ENCODE measurements around the gene SUMO3. TPM values are rescaled to one million over a fixed set of nuclear protein-coding genes. Genes with fewer than 3 reads are reported as not detected.

SUMO3 gene
- total RNA-seq, 4 donors from 2014 or later: 18.3 to 56.7 (median 38.1) TPM

DNA sequence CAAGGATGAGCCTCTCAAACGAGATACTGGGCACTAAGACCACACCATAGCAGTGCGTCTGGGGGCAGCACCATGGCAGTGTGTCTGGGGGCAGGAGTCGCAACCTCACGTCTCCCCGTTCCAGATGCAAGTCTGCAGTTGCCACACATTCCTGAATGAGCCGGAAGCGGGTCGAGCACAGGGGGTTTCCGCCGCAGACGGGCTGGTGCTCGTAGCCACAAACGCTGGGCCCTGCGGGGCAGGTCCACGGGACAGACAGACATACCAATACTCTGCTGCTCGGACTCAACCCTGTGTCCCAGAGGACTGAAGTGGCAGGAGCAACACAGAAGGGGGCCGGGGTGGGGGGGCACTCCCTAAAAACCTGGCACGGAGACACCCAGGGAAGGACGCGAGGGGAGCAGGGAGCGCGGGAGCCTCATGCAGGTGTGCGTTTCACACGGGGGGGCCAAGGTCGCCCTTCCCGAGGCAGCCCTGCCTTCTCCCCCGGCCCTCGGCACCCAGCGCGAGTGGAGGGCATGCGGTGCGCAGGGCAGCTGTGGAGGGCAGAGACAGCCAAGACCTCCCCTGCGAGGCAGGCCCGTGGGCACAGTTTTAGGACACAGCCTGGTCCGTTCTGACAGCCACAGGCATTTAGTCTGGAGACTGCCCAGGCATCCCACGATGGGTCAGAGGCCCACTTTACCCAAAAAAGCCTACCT, 31.1 kb upstream of the SUMO3 start:
- H3K9me3 ChIP-seq: no peaks in the 10 kb centered on the region
- in situ Hi-C loops (cut with MboI; ENCODE audit: low pct_ligation_motif_present in 1 of 4, low pct_unique_long_range_greater_than_20kb in 1 of 4, low sequenced_read_pairs in 3 of 4) (no loop called here), intact Hi-C loops (cut with DNase I; ENCODE audit: low total_unique reads) (no loop called here)
- peaks cover 16 to 70% (median 58%) of the 10 kb centered on the region in 4 donors for H3K4me1 ChIP-seq
- H3K27me3 ChIP-seq: no peaks in the 10 kb centered on the region
- TF ChIP-seq POLR2AphosphoS5 (IDR thresholded peaks at IDR 0.05): no peak
- TF ChIP-seq CTCF (IDR thresholded peaks at IDR 0.05): no peak
- no peak for TF ChIP-seq EP300 (IDR thresholded peaks at IDR 0.05; ENCODE audit: low read depth)
- no peak for TF ChIP-seq POLR2A (IDR thresholded peaks at IDR 0.05)
- 89% methylated on average over 31 of the region's 36 CpGs; no CpG with 5 or more reads in 1 of the 2 donors for WGBS, 2 donors (ENCODE audit: low coverage in 1 of 2)
- no peak for DNase-seq
- H3K27ac ChIP-seq: peak overlapping the region; percentile 54 to 77 (median 62)
- peaks cover 0 to 13% (median 6%) of the 10 kb centered on the region in 4 donors for H3K36me3 ChIP-seq
- no peak overlapping the region for H3K4me3 ChIP-seq

- Histone ChIP-seq H3K4me1 (peaks cover 16 to 55% (median 44%) of the 10 kb centered on the region in 4 donors), H3K27me3 (no peaks in the 10 kb centered on the region), H3K27ac (no peak overlapping the region), H3K4me3 (no peak overlapping the region), H3K9me3 (no peaks in the 10 kb centered on the region), H3K36me3 (peaks cover 0 to 13% (median 6%) of the 10 kb centered on the region in 4 donors)
- 87% methylated on average over 24 of the region's 24 CpGs; no CpG with 5 or more reads in 1 of the 2 donors for WGBS, 2 donors (ENCODE audit: low coverage in 1 of 2)
- intact Hi-C loops (cut with DNase I; ENCODE audit: low total_unique reads): no loop called here
- in situ Hi-C loops (cut with MboI; ENCODE audit: low pct_ligation_motif_present in 1 of 4, low pct_unique_long_range_greater_than_20kb in 1 of 4, low sequenced_read_pairs in 3 of 4): no loop called here
- TF ChIP-seq POLR2A (IDR thresholded peaks at IDR 0.05) (no peak), POLR2AphosphoS5 (IDR thresholded peaks at IDR 0.05) (no peak), EP300 (IDR thresholded peaks at IDR 0.05; ENCODE audit: low read depth) (no peak), CTCF (IDR thresholded peaks at IDR 0.05) (no peak)
- DNase-seq: no peak
These were observed 29.6 kb upstream of the SUMO3 start for GRCh38 chr21:44847261-44848056.

- intact Hi-C loops (cut with DNase I; ENCODE audit: low total_unique reads) (no loop called here), in situ Hi-C loops (cut with MboI; ENCODE audit: low pct_ligation_motif_present in 1 of 4, low pct_unique_long_range_greater_than_20kb in 1 of 4, low sequenced_read_pairs in 3 of 4) (no loop called here)
- Histone ChIP-seq H3K27me3 (no peaks in the 10 kb centered on the region), H3K36me3 (peaks cover 0 to 13% (median 6%) of the 10 kb centered on the region in 4 donors), H3K9me3 (no peaks in the 10 kb centered on the region), H3K27ac (peak overlapping the region in 1 of 4 donors; percentile 22), H3K4me3 (no peak overlapping the region), H3K4me1 (peaks cover 16 to 52% (median 41%) of the 10 kb centered on the region in 4 donors)
- TF ChIP-seq EP300 (IDR thresholded peaks at IDR 0.05; ENCODE audit: low read depth): no peak
- no peak for TF ChIP-seq POLR2A (IDR thresholded peaks at IDR 0.05)
- TF ChIP-seq CTCF (IDR thresholded peaks at IDR 0.05): no peak
- no peak for TF ChIP-seq POLR2AphosphoS5 (IDR thresholded peaks at IDR 0.05)
- WGBS, 2 donors (ENCODE audit: low coverage in 1 of 2): 36 to 39% methylated on average over 14 to 25 of the region's 27 CpGs
- DNase-seq: peak; percentile 61
These were observed 28.8 kb upstream of the SUMO3 start for GRCh38 chr21:44846485-44847260.

GRCh38 chr21:44846224-44846484, 28.3 kb upstream of the SUMO3 start:
- Histone ChIP-seq H3K27ac (peak overlapping the region in 1 of 4 donors; percentile 22), H3K4me3 (peak overlapping the region in 3 of 4 donors; percentile 10 to 39 (median 23)), H3K4me1 (peaks cover 16 to 47% (median 41%) of the 10 kb centered on the region in 4 donors)

More at GRCh38 chr21:44846224-44846484, 28.3 kb upstream of the SUMO3 start:
- WGBS, 2 donors (ENCODE audit: low coverage in 1 of 2): 24% methylated on average over 1 of the region's 1 CpG; no CpG with 5 or more reads in 1 of the 2 donors
- no peak for DNase-seq
- Histone ChIP-seq H3K27me3 (no peaks in the 10 kb centered on the region), H3K9me3 (no peaks in the 10 kb centered on the region), H3K36me3 (peaks cover 0 to 11% (median 4%) of the 10 kb centered on the region in 4 donors)
- intact Hi-C loops (cut with DNase I; ENCODE audit: low total_unique reads) (no loop called here), in situ Hi-C loops (cut with MboI; ENCODE audit: low pct_ligation_motif_present in 1 of 4, low pct_unique_long_range_greater_than_20kb in 1 of 4, low sequenced_read_pairs in 3 of 4) (no loop called here)
- TF ChIP-seq POLR2A (IDR thresholded peaks at IDR 0.05) (no peak), POLR2AphosphoS5 (IDR thresholded peaks at IDR 0.05) (no peak), EP300 (IDR thresholded peaks at IDR 0.05; ENCODE audit: low read depth) (no peak), CTCF (IDR thresholded peaks at IDR 0.05) (no peak)
